ENCODE results near the gene SPTAN1.
"Not testable (repeated sequence)": the region's sequence is repeated elsewhere in the genome, so short reads cannot be mapped to it uniquely, and the experiment has no call there.

GRCh38 chr9:128505906-128506305 lies 46.5 kb upstream of the SPTAN1 start:
- TF ChIP-seq CTCF, POLR2A (IDR thresholded peaks at IDR 0.05): not testable (repeated sequence)
